ENCODE measurements around the gene PTPN2. TPM values are rescaled to one million over a fixed set of nuclear protein-coding genes. Genes with fewer than 3 reads are reported as not detected.

The PTPN2 gene
- total RNA-seq, 2 experiments from 2014 or later, result 54.9 to 69.7 TPM

DNA sequence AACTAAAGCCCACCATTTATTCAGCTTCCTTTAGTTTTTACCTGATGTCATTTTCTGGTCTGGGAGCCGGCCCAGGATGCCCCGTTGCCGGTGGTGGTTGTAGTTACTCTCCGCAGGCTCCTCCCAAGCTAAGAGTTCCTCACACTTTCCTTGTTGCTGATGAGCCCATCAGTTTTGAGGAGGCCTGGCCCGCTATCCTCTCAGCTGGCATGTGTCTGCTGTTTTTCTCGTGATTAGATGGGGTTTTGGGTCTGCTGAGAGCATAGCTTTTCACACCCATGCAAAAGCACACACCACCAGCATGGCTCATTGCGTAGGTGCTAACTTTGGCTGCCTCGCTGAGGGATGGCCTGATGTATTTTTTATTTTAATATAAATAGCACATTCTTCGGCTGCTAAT is 109.1 kb downstream of the PTPN2 start:
- Histone ChIP-seq H2AFZ (ENCODE audit: low read length) (no peak overlapping the region), H3K9me3 (ENCODE audit: low read length) (no peaks in the 10 kb centered on the region), H3K4me3 (ENCODE audit: low read depth, low read length, poor library complexity, severe bottlenecking) (no peak overlapping the region), H3K4me2 (ENCODE audit: low read length) (no peak overlapping the region), H3K4me1 (ENCODE audit: insufficient read depth, low read length, poor library complexity, severe bottlenecking) (no peaks in the 10 kb centered on the region), H3K27ac (ENCODE audit: low read depth, low read length, poor library complexity, severe bottlenecking) (no peak overlapping the region), H3K79me2 (ENCODE audit: insufficient read depth, low read depth, low read length) (no peaks in the 10 kb centered on the region), H4K20me1 (ENCODE audit: insufficient read depth, low read length) (no peaks in the 10 kb centered on the region), H3K9me2 (ENCODE audit: insufficient read depth, low read length) (no peaks in the 10 kb centered on the region), H3K36me3 (ENCODE audit: insufficient read depth, low read length) (no peaks in the 10 kb centered on the region)
- ChIA-PET CTCF (ENCODE audit: unreplicated experiment) (no interaction called here), POLR2A (no interaction called here)
- intact Hi-C loops (cut with micrococcal nuclease; ENCODE audit: unreplicated experiment), result no loop called here
- TF ChIP-seq, protein P1, sequence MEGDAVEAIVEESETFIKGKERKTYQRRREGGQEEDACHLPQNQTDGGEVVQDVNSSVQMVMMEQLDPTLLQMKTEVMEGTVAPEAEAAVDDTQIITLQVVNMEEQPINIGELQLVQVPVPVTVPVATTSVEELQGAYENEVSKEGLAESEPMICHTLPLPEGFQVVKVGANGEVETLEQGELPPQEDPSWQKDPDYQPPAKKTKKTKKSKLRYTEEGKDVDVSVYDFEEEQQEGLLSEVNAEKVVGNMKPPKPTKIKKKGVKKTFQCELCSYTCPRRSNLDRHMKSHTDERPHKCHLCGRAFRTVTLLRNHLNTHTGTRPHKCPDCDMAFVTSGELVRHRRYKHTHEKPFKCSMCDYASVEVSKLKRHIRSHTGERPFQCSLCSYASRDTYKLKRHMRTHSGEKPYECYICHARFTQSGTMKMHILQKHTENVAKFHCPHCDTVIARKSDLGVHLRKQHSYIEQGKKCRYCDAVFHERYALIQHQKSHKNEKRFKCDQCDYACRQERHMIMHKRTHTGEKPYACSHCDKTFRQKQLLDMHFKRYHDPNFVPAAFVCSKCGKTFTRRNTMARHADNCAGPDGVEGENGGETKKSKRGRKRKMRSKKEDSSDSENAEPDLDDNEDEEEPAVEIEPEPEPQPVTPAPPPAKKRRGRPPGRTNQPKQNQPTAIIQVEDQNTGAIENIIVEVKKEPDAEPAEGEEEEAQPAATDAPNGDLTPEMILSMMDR (conservative IDR thresholded peaks at IDR 0.05; ENCODE audit: low read length), result no peak
- TF ChIP-seq EZH2phosphoT487 (IDR thresholded peaks at IDR 0.05; ENCODE audit: borderline replicate concordance, low read depth, low read length), result no peak
- no TSS peak for BruUV-seq (replicated peaks)
- DNase-seq (ENCODE audit: low spot score), result no peak

- BruUV-seq (replicated peaks), result no TSS peak
- CTCF ChIA-PET (ENCODE audit: unreplicated experiment), result no interaction called here
Observed at GRCh38 chr18:12773369-12773768, 110.7 kb downstream of the PTPN2 start.

GRCh38 chr18:12772111-12772510 is 111.9 kb downstream of the PTPN2 start:
- BruUV-seq (replicated peaks), result no TSS peak
- TF ChIP-seq, protein P1 (conservative IDR thresholded peaks at IDR 0.05; ENCODE audit: low read length), result no peak
- TF ChIP-seq EZH2phosphoT487 (IDR thresholded peaks at IDR 0.05; ENCODE audit: borderline replicate concordance, low read depth, low read length), result no peak
- H3K4me3 ChIP-seq (ENCODE audit: low read depth, low read length, poor library complexity, severe bottlenecking), result no peak overlapping the region
- no peak overlapping the region for H3K4me2 ChIP-seq (ENCODE audit: low read length)
- DNase-seq (ENCODE audit: low spot score), result no peak
- H2AFZ ChIP-seq (ENCODE audit: low read length), result no peak overlapping the region
- no peaks in the 10 kb centered on the region for H3K9me3 ChIP-seq (ENCODE audit: low read length)
- H3K4me1 ChIP-seq (ENCODE audit: insufficient read depth, low read length, poor library complexity, severe bottlenecking), result no peaks in the 10 kb centered on the region
- intact Hi-C loops (cut with micrococcal nuclease; ENCODE audit: unreplicated experiment), result no loop called here
- H3K79me2 ChIP-seq (ENCODE audit: insufficient read depth, low read depth, low read length), result no peaks in the 10 kb centered on the region
- ChIA-PET CTCF (ENCODE audit: unreplicated experiment) (no interaction called here), POLR2A (no interaction called here)
- H3K36me3 ChIP-seq (ENCODE audit: insufficient read depth, low read length), result no peaks in the 10 kb centered on the region
- no peaks in the 10 kb centered on the region for H4K20me1 ChIP-seq (ENCODE audit: insufficient read depth, low read length)
- no peak overlapping the region for H3K27ac ChIP-seq (ENCODE audit: low read depth, low read length, poor library complexity, severe bottlenecking)
- H3K9me2 ChIP-seq (ENCODE audit: insufficient read depth, low read length), result no peaks in the 10 kb centered on the region

More at GRCh38 chr18:12773369-12773768, 110.7 kb downstream of the PTPN2 start:
- no peak for DNase-seq (ENCODE audit: low spot score)
- Histone ChIP-seq H4K20me1 (ENCODE audit: insufficient read depth, low read length) (no peaks in the 10 kb centered on the region), H3K4me1 (ENCODE audit: insufficient read depth, low read length, poor library complexity, severe bottlenecking) (no peaks in the 10 kb centered on the region), H3K27ac (ENCODE audit: low read depth, low read length, poor library complexity, severe bottlenecking) (no peak overlapping the region), H3K4me2 (ENCODE audit: low read length) (no peak overlapping the region), H2AFZ (ENCODE audit: low read length) (no peak overlapping the region), H3K79me2 (ENCODE audit: insufficient read depth, low read depth, low read length) (no peaks in the 10 kb centered on the region), H3K36me3 (ENCODE audit: insufficient read depth, low read length) (no peaks in the 10 kb centered on the region), H3K9me3 (ENCODE audit: low read length) (no peaks in the 10 kb centered on the region), H3K4me3 (ENCODE audit: low read depth, low read length, poor library complexity, severe bottlenecking) (no peak overlapping the region), H3K9me2 (ENCODE audit: insufficient read depth, low read length) (no peaks in the 10 kb centered on the region)
- POLR2A ChIA-PET, result no interaction called here
- TF ChIP-seq, protein P1 (conservative IDR thresholded peaks at IDR 0.05; ENCODE audit: low read length), result no peak
- no peak for TF ChIP-seq EZH2phosphoT487 (IDR thresholded peaks at IDR 0.05; ENCODE audit: borderline replicate concordance, low read depth, low read length)
- intact Hi-C loops (cut with micrococcal nuclease; ENCODE audit: unreplicated experiment), result no loop called here
